ENCODE data around the gene NCK2.

NCK2 gene

GRCh38 chr2:105723431-105723830 lies 21.3 kb upstream of the NCK2 start:
- no peak overlapping the region for H4K91ac ChIP-seq (ENCODE audit: low read depth, low read length, poor library complexity)
- H2AK5ac ChIP-seq (ENCODE audit: low read depth, low read length), result no peak overlapping the region
- no peaks in the 10 kb centered on the region for H3K36me3 ChIP-seq (replicated peaks in 1 of 2; ENCODE audit: control insufficient read depth in 2 of 2, insufficient read depth in 2 of 2, low read length in 2 of 2)
- H2BK15ac ChIP-seq (ENCODE audit: low read length), result no peak overlapping the region
- H3K4me1 ChIP-seq (ENCODE audit: control insufficient read depth in 2 of 2, insufficient read depth in 1 of 2, low read depth in 1 of 2, low read length in 2 of 2), result peaks cover 0 to 3% of the 10 kb centered on the region in 2 donors
- WGBS, 2 donors (ENCODE audit: extremely low coverage in 2 of 2, insufficient read length in 2 of 2, insufficient replicate concordance in 1 of 2), result no CpG with 5 or more reads among the region's 3 CpGs
- H3K27me3 ChIP-seq (ENCODE audit: control insufficient read depth in 3 of 3, insufficient read depth in 3 of 3, low read depth in 1 of 3, low read length in 3 of 3), result no peaks in the 10 kb centered on the region
- no peak overlapping the region for H3K4ac ChIP-seq (ENCODE audit: low read length)
- no peak overlapping the region for H3K27ac ChIP-seq (replicated peaks; ENCODE audit: low read length)
- H3K9me3 ChIP-seq (replicated peaks in 1 of 2; ENCODE audit: control insufficient read depth in 2 of 2, insufficient read depth in 1 of 2, low read depth in 1 of 2, low read length in 2 of 2), result peaks cover 0 to 7% of the 10 kb centered on the region in 2 donors
- no peak overlapping the region for H3K18ac ChIP-seq (ENCODE audit: low read length)
- H3K79me1 ChIP-seq (ENCODE audit: low read depth, low read length), result no peaks in the 10 kb centered on the region
- no peak overlapping the region for H2BK12ac ChIP-seq (ENCODE audit: low read length)
- no peak overlapping the region for H3K4me3 ChIP-seq (ENCODE audit: low read length in 2 of 2)
- DNase-seq (ENCODE audit: low spot score), result no peak
- no peak overlapping the region for H2BK5ac ChIP-seq (ENCODE audit: low read length)
- no peak overlapping the region for H2AFZ ChIP-seq (ENCODE audit: low read length)
- no peak overlapping the region for H3K4me2 ChIP-seq (ENCODE audit: insufficient read depth, low read length, poor library complexity, severe bottlenecking)
- no peak overlapping the region for H3K14ac ChIP-seq (ENCODE audit: low read length)
- H2BK120ac ChIP-seq (ENCODE audit: low read depth, low read length), result no peak overlapping the region
- no peak overlapping the region for H3K9ac ChIP-seq (ENCODE audit: low read depth, low read length, poor library complexity)
- H3K23ac ChIP-seq (ENCODE audit: low read depth, low read length, poor library complexity), result no peak overlapping the region
- no peak overlapping the region for H4K8ac ChIP-seq (ENCODE audit: low read depth, low read length)

GRCh38 chr2:105725388-105725787 lies 19.3 kb upstream of the NCK2 start:
- Histone ChIP-seq H3K79me1 (ENCODE audit: low read depth, low read length) (no peaks in the 10 kb centered on the region), H3K27me3 (ENCODE audit: control insufficient read depth in 3 of 3, insufficient read depth in 3 of 3, low read depth in 1 of 3, low read length in 3 of 3) (no peaks in the 10 kb centered on the region), H3K18ac (ENCODE audit: low read length) (no peak overlapping the region), H3K4ac (ENCODE audit: low read length) (no peak overlapping the region), H2BK5ac (ENCODE audit: low read length) (no peak overlapping the region), H3K36me3 (replicated peaks in 1 of 2; ENCODE audit: control insufficient read depth in 2 of 2, insufficient read depth in 2 of 2, low read length in 2 of 2) (no peaks in the 10 kb centered on the region), H2BK12ac (ENCODE audit: low read length) (no peak overlapping the region), H2AK5ac (ENCODE audit: low read depth, low read length) (no peak overlapping the region), H2BK120ac (ENCODE audit: low read depth, low read length) (no peak overlapping the region), H3K9me3 (replicated peaks in 1 of 2; ENCODE audit: control insufficient read depth in 2 of 2, insufficient read depth in 1 of 2, low read depth in 1 of 2, low read length in 2 of 2) (peaks cover 4 to 9% of the 10 kb centered on the region in 2 donors), H4K8ac (ENCODE audit: low read depth, low read length) (no peak overlapping the region), H3K27ac (replicated peaks; ENCODE audit: low read length) (no peak overlapping the region), H2BK15ac (ENCODE audit: low read length) (no peak overlapping the region), H3K4me1 (ENCODE audit: control insufficient read depth in 2 of 2, insufficient read depth in 1 of 2, low read depth in 1 of 2, low read length in 2 of 2) (peaks cover 0 to 3% of the 10 kb centered on the region in 2 donors), H3K23ac (ENCODE audit: low read depth, low read length, poor library complexity) (no peak overlapping the region), H2AFZ (ENCODE audit: low read length) (no peak overlapping the region), H3K4me2 (ENCODE audit: insufficient read depth, low read length, poor library complexity, severe bottlenecking) (no peak overlapping the region), H3K9ac (ENCODE audit: low read depth, low read length, poor library complexity) (no peak overlapping the region), H3K14ac (ENCODE audit: low read length) (no peak overlapping the region), H3K4me3 (ENCODE audit: low read length in 2 of 2) (no peak overlapping the region), H4K91ac (ENCODE audit: low read depth, low read length, poor library complexity) (no peak overlapping the region)
- no CpG with 5 or more reads among the region's 5 CpGs for WGBS, 2 donors (ENCODE audit: extremely low coverage in 2 of 2, insufficient read length in 2 of 2, insufficient replicate concordance in 1 of 2)
- no peak for DNase-seq (ENCODE audit: low spot score)

GRCh38 chr2:105730170-105730569 lies 14.5 kb upstream of the NCK2 start:
- H4K8ac ChIP-seq (ENCODE audit: low read depth, low read length), result no peak overlapping the region
- H3K36me3 ChIP-seq (replicated peaks in 1 of 2; ENCODE audit: control insufficient read depth in 2 of 2, insufficient read depth in 2 of 2, low read length in 2 of 2), result no peaks in the 10 kb centered on the region
- no peak overlapping the region for H3K18ac ChIP-seq (ENCODE audit: low read length)
- no peak overlapping the region for H4K91ac ChIP-seq (ENCODE audit: low read depth, low read length, poor library complexity)
- H3K23ac ChIP-seq (ENCODE audit: low read depth, low read length, poor library complexity), result no peak overlapping the region
- no peak overlapping the region for H2BK12ac ChIP-seq (ENCODE audit: low read length)
- H2BK120ac ChIP-seq (ENCODE audit: low read depth, low read length), result no peak overlapping the region
- H3K79me1 ChIP-seq (ENCODE audit: low read depth, low read length), result no peaks in the 10 kb centered on the region
- peaks cover 7 to 11% of the 10 kb centered on the region in 2 donors for H3K9me3 ChIP-seq (replicated peaks in 1 of 2; ENCODE audit: control insufficient read depth in 2 of 2, insufficient read depth in 1 of 2, low read depth in 1 of 2, low read length in 2 of 2)
- H3K14ac ChIP-seq (ENCODE audit: low read length), result no peak overlapping the region
- no peak overlapping the region for H2AFZ ChIP-seq (ENCODE audit: low read length)
- no peak overlapping the region for H3K9ac ChIP-seq (ENCODE audit: low read depth, low read length, poor library complexity)
- H2AK5ac ChIP-seq (ENCODE audit: low read depth, low read length), result no peak overlapping the region
- H3K27me3 ChIP-seq (ENCODE audit: control insufficient read depth in 3 of 3, insufficient read depth in 3 of 3, low read depth in 1 of 3, low read length in 3 of 3), result no peaks in the 10 kb centered on the region
- no CpG with 5 or more reads among the region's 1 CpG for WGBS, 2 donors (ENCODE audit: extremely low coverage in 2 of 2, insufficient read length in 2 of 2, insufficient replicate concordance in 1 of 2)
- no peak overlapping the region for H3K4ac ChIP-seq (ENCODE audit: low read length)
- no peak overlapping the region for H2BK15ac ChIP-seq (ENCODE audit: low read length)
- H3K27ac ChIP-seq (replicated peaks; ENCODE audit: low read length), result no peak overlapping the region
- no peak for DNase-seq (ENCODE audit: low spot score)
- no peak overlapping the region for H3K4me3 ChIP-seq (ENCODE audit: low read length in 2 of 2)
- H3K4me2 ChIP-seq (ENCODE audit: insufficient read depth, low read length, poor library complexity, severe bottlenecking), result no peak overlapping the region
- no peak overlapping the region for H2BK5ac ChIP-seq (ENCODE audit: low read length)
- H3K4me1 ChIP-seq (ENCODE audit: control insufficient read depth in 2 of 2, insufficient read depth in 1 of 2, low read depth in 1 of 2, low read length in 2 of 2), result peaks cover 0 to 3% of the 10 kb centered on the region in 2 donors

- Histone ChIP-seq H3K18ac (ENCODE audit: low read length) (no peak overlapping the region), H2BK5ac (ENCODE audit: low read length) (no peak overlapping the region), H3K4me2 (ENCODE audit: insufficient read depth, low read length, poor library complexity, severe bottlenecking) (no peak overlapping the region), H3K23ac (ENCODE audit: low read depth, low read length, poor library complexity) (no peak overlapping the region), H4K91ac (ENCODE audit: low read depth, low read length, poor library complexity) (no peak overlapping the region), H3K4me3 (ENCODE audit: low read length in 2 of 2) (no peak overlapping the region), H2BK15ac (ENCODE audit: low read length) (no peak overlapping the region), H2BK12ac (ENCODE audit: low read length) (no peak overlapping the region), H3K9ac (ENCODE audit: low read depth, low read length, poor library complexity) (no peak overlapping the region), H3K36me3 (replicated peaks in 1 of 2; ENCODE audit: control insufficient read depth in 2 of 2, insufficient read depth in 2 of 2, low read length in 2 of 2) (no peaks in the 10 kb centered on the region), H2AFZ (ENCODE audit: low read length) (peak overlapping the region; percentile 66), H3K4me1 (ENCODE audit: control insufficient read depth in 2 of 2, insufficient read depth in 1 of 2, low read depth in 1 of 2, low read length in 2 of 2) (no peaks in the 10 kb centered on the region), H2BK120ac (ENCODE audit: low read depth, low read length) (no peak overlapping the region), H2AK5ac (ENCODE audit: low read depth, low read length) (no peak overlapping the region), H3K27me3 (ENCODE audit: control insufficient read depth in 3 of 3, insufficient read depth in 3 of 3, low read depth in 1 of 3, low read length in 3 of 3) (no peaks in the 10 kb centered on the region), H4K8ac (ENCODE audit: low read depth, low read length) (no peak overlapping the region), H3K27ac (replicated peaks; ENCODE audit: low read length) (no peak overlapping the region), H3K79me1 (ENCODE audit: low read depth, low read length) (no peaks in the 10 kb centered on the region), H3K9me3 (replicated peaks in 1 of 2; ENCODE audit: control insufficient read depth in 2 of 2, insufficient read depth in 1 of 2, low read depth in 1 of 2, low read length in 2 of 2) (peaks cover 7 to 10% of the 10 kb centered on the region in 2 donors), H3K14ac (ENCODE audit: low read length) (no peak overlapping the region), H3K4ac (ENCODE audit: low read length) (no peak overlapping the region)
- no CpG with 5 or more reads among the region's 4 CpGs for WGBS, 2 donors (ENCODE audit: extremely low coverage in 2 of 2, insufficient read length in 2 of 2, insufficient replicate concordance in 1 of 2)
- DNase-seq (ENCODE audit: low spot score), result no peak
These were observed 13.2 kb upstream of the NCK2 start for GRCh38 chr2:105731511-105731910.
